HEK293 (cell line): ENCODE measurements around the gene BARD1.

Experiments
- GLI4 ChIP-seq: fragments of 450-650 bp; formaldehyde crosslinking; IDR thresholded peaks from 2 replicates; pipeline ENCODE4 v1.5.1; 2016; ENCODE audit warnings: missing biosample characterization, missing genetic modification characterization
- GLIS2 ChIP-seq: fragments of 450-650 bp; formaldehyde crosslinking; IDR thresholded peaks from 2 replicates; pipeline ENCODE4 v1.5.1; 2016; ENCODE audit warnings: missing biosample characterization, missing genetic modification characterization
- HOXC10 ChIP-seq: sonication (generic); formaldehyde crosslinking; IDR thresholded peaks from 2 replicates; pipeline ENCODE4 v1.8.1; 2023; ENCODE audit warnings: mild to moderate bottlenecking, missing genetic modification reagents
- KLF8 ChIP-seq: fragments of 450-650 bp; formaldehyde crosslinking; IDR thresholded peaks from 2 replicates; pipeline ENCODE4 v1.5.1; 2016; ENCODE audit warnings: missing biosample characterization, missing genetic modification characterization
- SP2 ChIP-seq: fragments of 450-650 bp; formaldehyde crosslinking; IDR thresholded peaks from 2 replicates; pipeline ENCODE4 v1.5.1; 2016; ENCODE audit warnings: missing biosample characterization, missing genetic modification characterization
- YY2 ChIP-seq: fragments of 450-650 bp; formaldehyde crosslinking; IDR thresholded peaks from 2 replicates; pipeline ENCODE4 v1.5.1; 2016; ENCODE audit warnings: missing biosample characterization, missing genetic modification characterization
- ZBTB17 ChIP-seq: fragments of 450-650 bp; formaldehyde crosslinking; IDR thresholded peaks from 2 replicates; pipeline ENCODE4 v1.5.1; 2016; ENCODE audit warnings: missing biosample characterization, missing genetic modification characterization
- ZFP69B ChIP-seq: fragments of 450-650 bp; formaldehyde crosslinking; IDR thresholded peaks from 2 replicates; pipeline ENCODE4 v1.5.1; 2016; ENCODE audit warnings: missing biosample characterization, missing genetic modification characterization
- ZNF2 ChIP-seq: fragments of 450-650 bp; formaldehyde crosslinking; IDR thresholded peaks from 2 replicates; pipeline ENCODE4 v1.5.1; 2016; ENCODE audit warnings: missing biosample characterization, missing genetic modification characterization
- ZNF223 ChIP-seq: fragments of 450-650 bp; formaldehyde crosslinking; IDR thresholded peaks from 2 replicates; pipeline ENCODE4 v1.5.1; 2016; ENCODE audit warnings: missing biosample characterization, missing genetic modification characterization
- ZNF366 ChIP-seq: fragments of 450-650 bp; formaldehyde crosslinking; conservative IDR thresholded peaks from 2 replicates; pipeline ENCODE4 v1.5.1; 2016; ENCODE audit warnings: missing biosample characterization, missing genetic modification characterization
- ZNF501 ChIP-seq: fragments of 450-650 bp; formaldehyde crosslinking; IDR thresholded peaks from 2 replicates; pipeline ENCODE4 v1.5.1; 2016; ENCODE audit warnings: missing biosample characterization, missing genetic modification characterization
- ZNF600 ChIP-seq: fragments of 450-650 bp; formaldehyde crosslinking; IDR thresholded peaks from 2 replicates; pipeline ENCODE4 v1.5.1; 2016; ENCODE audit warnings: missing biosample characterization, missing genetic modification characterization
- ZXDB ChIP-seq: fragments of 450-650 bp; formaldehyde crosslinking; IDR thresholded peaks from 2 replicates; pipeline ENCODE4 v1.5.1; 2016; ENCODE audit warnings: missing biosample characterization, missing genetic modification characterization
- TF ChIP-seq, protein P1 (sequence below): fragments of 450-650 bp; formaldehyde crosslinking; IDR thresholded peaks from 2 replicates; pipeline ENCODE4 v1.5.1; 2016; ENCODE audit warnings: missing biosample characterization, missing genetic modification characterization
- TF ChIP-seq, protein P2 (sequence below): fragments of 450-650 bp; formaldehyde crosslinking; conservative IDR thresholded peaks from 2 replicates; pipeline ENCODE4 v1.5.1; 2016; ENCODE audit warnings: low read depth, missing biosample characterization, missing genetic modification characterization
- TF ChIP-seq, protein P3 (sequence below): fragments of 450-650 bp; formaldehyde crosslinking; IDR thresholded peaks from 2 replicates; pipeline ENCODE4 v1.5.1; 2016; ENCODE audit warnings: missing biosample characterization, missing genetic modification characterization
- TF ChIP-seq, protein P4 (sequence below): fragments of 450-650 bp; formaldehyde crosslinking; IDR thresholded peaks from 2 replicates; pipeline ENCODE4 v1.5.1; 2016; ENCODE audit warnings: missing biosample characterization, missing genetic modification characterization

Gene BARD1

DNA sequence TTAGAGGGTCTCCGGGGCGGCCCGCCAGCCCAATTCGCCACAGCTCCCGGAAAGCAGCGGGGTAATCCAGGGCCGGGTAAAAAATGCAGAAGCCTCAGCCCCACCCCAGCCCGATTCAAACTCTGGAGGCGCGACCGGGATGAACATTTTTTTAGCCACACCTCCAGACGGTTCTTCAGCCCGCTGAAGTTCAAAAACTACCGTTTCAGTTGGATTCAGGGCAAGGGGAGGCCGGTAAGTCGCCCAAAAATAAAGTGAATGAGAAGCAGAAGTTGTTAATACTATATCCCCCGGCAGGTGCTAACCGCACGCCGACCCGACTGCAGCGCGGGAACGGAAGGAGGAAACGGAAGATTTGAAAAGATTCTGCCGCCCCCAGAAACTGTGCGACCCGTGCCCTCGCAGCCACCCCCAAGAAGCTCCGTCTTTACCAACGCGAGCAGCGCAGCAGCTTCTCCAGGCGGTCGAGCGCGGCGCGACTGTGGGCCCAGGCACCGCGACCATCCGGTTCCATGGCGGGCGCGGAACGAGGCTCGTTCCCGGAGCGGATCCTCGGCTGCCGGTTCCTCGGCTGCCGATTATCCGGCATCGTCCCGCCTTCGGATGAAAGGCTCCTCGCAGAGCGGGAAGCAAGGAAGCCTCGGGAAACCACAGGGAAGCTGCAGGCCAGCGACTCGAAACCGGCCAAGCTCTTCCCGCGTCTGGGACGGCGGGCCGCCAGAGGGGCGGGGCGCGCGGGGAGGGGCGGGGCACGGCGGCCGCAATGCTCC, at the start of gene BARD1 (continued):
- TF ChIP-seq, protein P1, sequence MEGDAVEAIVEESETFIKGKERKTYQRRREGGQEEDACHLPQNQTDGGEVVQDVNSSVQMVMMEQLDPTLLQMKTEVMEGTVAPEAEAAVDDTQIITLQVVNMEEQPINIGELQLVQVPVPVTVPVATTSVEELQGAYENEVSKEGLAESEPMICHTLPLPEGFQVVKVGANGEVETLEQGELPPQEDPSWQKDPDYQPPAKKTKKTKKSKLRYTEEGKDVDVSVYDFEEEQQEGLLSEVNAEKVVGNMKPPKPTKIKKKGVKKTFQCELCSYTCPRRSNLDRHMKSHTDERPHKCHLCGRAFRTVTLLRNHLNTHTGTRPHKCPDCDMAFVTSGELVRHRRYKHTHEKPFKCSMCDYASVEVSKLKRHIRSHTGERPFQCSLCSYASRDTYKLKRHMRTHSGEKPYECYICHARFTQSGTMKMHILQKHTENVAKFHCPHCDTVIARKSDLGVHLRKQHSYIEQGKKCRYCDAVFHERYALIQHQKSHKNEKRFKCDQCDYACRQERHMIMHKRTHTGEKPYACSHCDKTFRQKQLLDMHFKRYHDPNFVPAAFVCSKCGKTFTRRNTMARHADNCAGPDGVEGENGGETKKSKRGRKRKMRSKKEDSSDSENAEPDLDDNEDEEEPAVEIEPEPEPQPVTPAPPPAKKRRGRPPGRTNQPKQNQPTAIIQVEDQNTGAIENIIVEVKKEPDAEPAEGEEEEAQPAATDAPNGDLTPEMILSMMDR (tag by site-specific recombination), result peak; percentile 19; the same call in 1 of the 2 replicates
- TF ChIP-seq ZXDB (tag by site-specific recombination) (peak; percentile 30; the same call in 1 of the 2 replicates), ZFP69B (tag by site-specific recombination) (peak; percentile 89), GLI4 (tag by site-specific recombination) (0 out of 2 replicates have a peak, but pooled peaks have one; percentile 21), ZBTB17 (tag by site-specific recombination) (peak; percentile 63), ZNF223 (tag by site-specific recombination) (no peak), ZNF2 (tag by site-specific recombination) (peak; percentile 77; the same call in 1 of the 2 replicates), ZNF600 (tag by site-specific recombination) (peak; percentile 52; the same call in 1 of the 2 replicates), YY2 (tag by site-specific recombination) (peak; percentile 38; the same call in 1 of the 2 replicates), SP2 (0 out of 2 replicates have a peak, but pooled peaks have one; percentile 5), GLIS2 (tag by site-specific recombination) (peak; percentile 21; the same call in 1 of the 2 replicates), ZNF366 (peak; percentile 85), HOXC10 (CRISPR knock-in tag) (no peak), ZNF501 (tag by site-specific recombination) (peak; percentile 84), KLF8 (tag by site-specific recombination) (peak; percentile 40; the same call in 1 of the 2 replicates)
- TF ChIP-seq, protein P2, sequence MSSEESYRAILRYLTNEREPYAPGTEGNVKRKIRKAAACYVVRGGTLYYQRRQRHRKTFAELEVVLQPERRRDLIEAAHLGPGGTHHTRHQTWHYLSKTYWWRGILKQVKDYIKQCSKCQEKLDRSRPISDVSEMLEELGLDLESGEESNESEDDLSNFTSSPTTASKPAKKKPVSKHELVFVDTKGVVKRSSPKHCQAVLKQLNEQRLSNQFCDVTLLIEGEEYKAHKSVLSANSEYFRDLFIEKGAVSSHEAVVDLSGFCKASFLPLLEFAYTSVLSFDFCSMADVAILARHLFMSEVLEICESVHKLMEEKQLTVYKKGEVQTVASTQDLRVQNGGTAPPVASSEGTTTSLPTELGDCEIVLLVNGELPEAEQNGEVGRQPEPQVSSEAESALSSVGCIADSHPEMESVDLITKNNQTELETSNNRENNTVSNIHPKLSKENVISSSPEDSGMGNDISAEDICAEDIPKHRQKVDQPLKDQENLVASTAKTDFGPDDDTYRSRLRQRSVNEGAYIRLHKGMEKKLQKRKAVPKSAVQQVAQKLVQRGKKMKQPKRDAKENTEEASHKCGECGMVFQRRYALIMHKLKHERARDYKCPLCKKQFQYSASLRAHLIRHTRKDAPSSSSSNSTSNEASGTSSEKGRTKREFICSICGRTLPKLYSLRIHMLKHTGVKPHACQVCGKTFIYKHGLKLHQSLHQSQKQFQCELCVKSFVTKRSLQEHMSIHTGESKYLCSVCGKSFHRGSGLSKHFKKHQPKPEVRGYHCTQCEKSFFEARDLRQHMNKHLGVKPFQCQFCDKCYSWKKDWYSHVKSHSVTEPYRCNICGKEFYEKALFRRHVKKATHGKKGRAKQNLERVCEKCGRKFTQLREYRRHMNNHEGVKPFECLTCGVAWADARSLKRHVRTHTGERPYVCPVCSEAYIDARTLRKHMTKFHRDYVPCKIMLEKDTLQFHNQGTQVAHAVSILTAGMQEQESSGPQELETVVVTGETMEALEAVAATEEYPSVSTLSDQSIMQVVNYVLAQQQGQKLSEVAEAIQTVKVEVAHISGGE (tag by site-specific recombination), result peak; percentile 36; the same call in 1 of the 2 replicates
- TF ChIP-seq, protein P3, sequence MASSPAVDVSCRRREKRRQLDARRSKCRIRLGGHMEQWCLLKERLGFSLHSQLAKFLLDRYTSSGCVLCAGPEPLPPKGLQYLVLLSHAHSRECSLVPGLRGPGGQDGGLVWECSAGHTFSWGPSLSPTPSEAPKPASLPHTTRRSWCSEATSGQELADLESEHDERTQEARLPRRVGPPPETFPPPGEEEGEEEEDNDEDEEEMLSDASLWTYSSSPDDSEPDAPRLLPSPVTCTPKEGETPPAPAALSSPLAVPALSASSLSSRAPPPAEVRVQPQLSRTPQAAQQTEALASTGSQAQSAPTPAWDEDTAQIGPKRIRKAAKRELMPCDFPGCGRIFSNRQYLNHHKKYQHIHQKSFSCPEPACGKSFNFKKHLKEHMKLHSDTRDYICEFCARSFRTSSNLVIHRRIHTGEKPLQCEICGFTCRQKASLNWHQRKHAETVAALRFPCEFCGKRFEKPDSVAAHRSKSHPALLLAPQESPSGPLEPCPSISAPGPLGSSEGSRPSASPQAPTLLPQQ (tag by site-specific recombination), result peak; percentile 96
- TF ChIP-seq, protein P4, sequence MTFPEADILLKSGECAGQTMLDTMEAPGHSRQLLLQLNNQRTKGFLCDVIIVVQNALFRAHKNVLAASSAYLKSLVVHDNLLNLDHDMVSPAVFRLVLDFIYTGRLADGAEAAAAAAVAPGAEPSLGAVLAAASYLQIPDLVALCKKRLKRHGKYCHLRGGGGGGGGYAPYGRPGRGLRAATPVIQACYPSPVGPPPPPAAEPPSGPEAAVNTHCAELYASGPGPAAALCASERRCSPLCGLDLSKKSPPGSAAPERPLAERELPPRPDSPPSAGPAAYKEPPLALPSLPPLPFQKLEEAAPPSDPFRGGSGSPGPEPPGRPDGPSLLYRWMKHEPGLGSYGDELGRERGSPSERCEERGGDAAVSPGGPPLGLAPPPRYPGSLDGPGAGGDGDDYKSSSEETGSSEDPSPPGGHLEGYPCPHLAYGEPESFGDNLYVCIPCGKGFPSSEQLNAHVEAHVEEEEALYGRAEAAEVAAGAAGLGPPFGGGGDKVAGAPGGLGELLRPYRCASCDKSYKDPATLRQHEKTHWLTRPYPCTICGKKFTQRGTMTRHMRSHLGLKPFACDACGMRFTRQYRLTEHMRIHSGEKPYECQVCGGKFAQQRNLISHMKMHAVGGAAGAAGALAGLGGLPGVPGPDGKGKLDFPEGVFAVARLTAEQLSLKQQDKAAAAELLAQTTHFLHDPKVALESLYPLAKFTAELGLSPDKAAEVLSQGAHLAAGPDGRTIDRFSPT (tag by site-specific recombination), result peak; percentile 64
- TF ChIP-seq, all 188 proteins: peak for 35
